ENCODE results near the gene TRIO. TPM values are rescaled to one million over a fixed set of nuclear protein-coding genes. Genes with fewer than 3 reads are reported as not detected.

TRIO gene
- total and polyA plus RNA-seq, 10 of the 15 experiments (the other 5 are each of a cell fraction or from before 2014, with no cell fraction given): 5.1 to 96.4 (median 44.6) TPM

DNA sequence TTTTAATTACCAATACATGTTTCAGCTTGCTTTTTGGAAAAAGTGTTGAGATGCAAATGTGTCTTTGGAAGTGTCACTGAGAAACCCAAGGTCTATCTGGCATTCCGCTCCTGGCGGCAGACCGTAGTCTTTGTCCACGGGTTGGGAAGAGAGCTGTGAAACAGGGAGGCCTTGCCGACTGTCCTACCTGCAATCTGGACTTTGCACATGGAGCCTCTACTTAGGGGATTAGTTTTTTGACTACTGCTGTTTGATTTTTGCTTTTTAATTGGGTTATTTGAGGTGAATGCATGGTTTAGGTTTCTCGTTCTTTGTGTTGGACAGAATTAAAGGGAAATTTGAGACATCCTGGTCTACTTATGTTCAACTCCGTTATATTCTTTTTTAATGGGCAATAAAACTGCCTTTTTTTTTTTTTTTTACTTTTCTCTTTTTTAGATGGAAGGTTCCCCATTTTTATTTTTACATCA is 25.7 kb downstream of the TRIO start:
- peak overlapping the region; percentile 78 for H3K9ac ChIP-seq (ENCODE audit: control insufficient read depth, insufficient read depth, low read length)
- RAD21 ChIA-PET (ENCODE audit: unreplicated experiment): interaction anchor here (0.8 to 20.6 kb wide), 8 partner anchors 8 to 176 kb away, joined by 3 to 344 read pairs (median 10); partner anchors contain the start of gene TRIO
- FAIRE-seq (no peak), DNase-seq (ENCODE audit: low read depth, low spot score) (no peak), ATAC-seq (no peak)
- POLR2A ChIA-PET: interaction anchor here (0.6 to 13.8 kb wide), 8 partner anchors 10 to 48 kb away, joined by 3 to 314 read pairs (median 5); partner anchors contain the start of gene TRIO
- intact Hi-C loops (cut with micrococcal nuclease; ENCODE audit: unreplicated experiment): loop anchor here (2.0 kb wide), 1 partner anchor 24 kb away; no protein-coding TSS in a partner anchor
- 1% methylated on average over 7 of the region's 7 CpGs for WGBS (ENCODE audit: insufficient coverage, insufficient replicate concordance, low lambda C conversion rate, missing lambda C conversion rate)
- BruUV-seq (replicated peaks): TSS peak; percentile 50
- peaks cover 5% of the 10 kb centered on the region; the same call in 2 of the 3 replicates for H3K9me3 ChIP-seq (replicated peaks; ENCODE audit: control insufficient read depth, insufficient read depth, low read length)
- peak overlapping the region; percentile 84 for H3K4me2 ChIP-seq (ENCODE audit: control insufficient read depth, insufficient read depth)
- no peaks in the 10 kb centered on the region; a peak in 1 of 4 replicates for H3K36me3 ChIP-seq (ENCODE audit: control insufficient read depth in 2 of 2, insufficient read depth in 2 of 2, low read length in 1 of 2)
- H3K27me3 ChIP-seq (replicated peaks in 1 of 2; ENCODE audit: control insufficient read depth in 2 of 2, insufficient read depth in 2 of 2, low read length in 1 of 2): no peaks in the 10 kb centered on the region
- H3K27ac ChIP-seq (ENCODE audit: control insufficient read depth, insufficient read depth): peak overlapping the region; percentile 91
- TF ChIP-seq SUPT20H (IDR thresholded peaks at IDR 0.05; ENCODE audit: borderline replicate concordance, control insufficient read depth, low read depth, low read length) (no peak), SMAD5 (IDR thresholded peaks at IDR 0.05; ENCODE audit: low read depth) (0 out of 2 replicates have a peak, but pooled peaks have one; percentile 46), BHLHE40 (IDR thresholded peaks at IDR 0.05; ENCODE audit: borderline replicate concordance in 1 of 2, low read depth in 2 of 2, low read length in 1 of 2) (no peak), ASH2L (IDR thresholded peaks at IDR 0.05; ENCODE audit: borderline replicate concordance, low read depth) (no peak), POLR2A (IDR thresholded peaks at IDR 0.05; ENCODE audit: low read depth, low read length) (peak; percentile 63; the same call in 1 of the 2 replicates), CEBPB (IDR thresholded peaks at IDR 0.05; ENCODE audit: borderline replicate concordance in 1 of 2, low read depth in 2 of 2, low read length in 2 of 2) (no peak), RUNX3 (IDR thresholded peaks at IDR 0.05; ENCODE audit: low read length) (peak; percentile 0), HDAC6 (IDR thresholded peaks at IDR 0.05; ENCODE audit: unreplicated experiment) (no peak), KAT2A (conservative IDR thresholded peaks at IDR 0.05; ENCODE audit: control insufficient read depth, low read depth, low read length) (no peak)
- TF ChIP-seq, protein P1, sequence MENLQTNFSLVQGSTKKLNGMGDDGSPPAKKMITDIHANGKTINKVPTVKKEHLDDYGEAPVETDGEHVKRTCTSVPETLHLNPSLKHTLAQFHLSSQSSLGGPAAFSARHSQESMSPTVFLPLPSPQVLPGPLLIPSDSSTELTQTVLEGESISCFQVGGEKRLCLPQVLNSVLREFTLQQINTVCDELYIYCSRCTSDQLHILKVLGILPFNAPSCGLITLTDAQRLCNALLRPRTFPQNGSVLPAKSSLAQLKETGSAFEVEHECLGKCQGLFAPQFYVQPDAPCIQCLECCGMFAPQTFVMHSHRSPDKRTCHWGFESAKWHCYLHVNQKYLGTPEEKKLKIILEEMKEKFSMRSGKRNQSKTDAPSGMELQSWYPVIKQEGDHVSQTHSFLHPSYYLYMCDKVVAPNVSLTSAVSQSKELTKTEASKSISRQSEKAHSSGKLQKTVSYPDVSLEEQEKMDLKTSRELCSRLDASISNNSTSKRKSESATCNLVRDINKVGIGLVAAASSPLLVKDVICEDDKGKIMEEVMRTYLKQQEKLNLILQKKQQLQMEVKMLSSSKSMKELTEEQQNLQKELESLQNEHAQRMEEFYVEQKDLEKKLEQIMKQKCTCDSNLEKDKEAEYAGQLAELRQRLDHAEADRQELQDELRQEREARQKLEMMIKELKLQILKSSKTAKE (IDR thresholded peaks at IDR 0.05; ENCODE audit: low read depth, poor library complexity, severe bottlenecking): peak; percentile 21
- in situ Hi-C loops (cut with MboI): loop anchor here (25.0 kb wide), 1 partner anchor 493 kb away; the partner anchor contains the start of gene OTULIN
- H3K4me3 ChIP-seq: peak overlapping the region; percentile 50
- CTCF ChIA-PET: interaction anchor here (0.8 to 5.3 kb wide), 3 partner anchors 8 to 91 kb away, joined by 3 to 43 read pairs (median 4); no protein-coding TSS in a partner anchor
- H3K79me2 ChIP-seq (ENCODE audit: control insufficient read depth, insufficient read depth, low read length): peaks cover 99% of the 10 kb centered on the region
- SMC1A ChIA-PET (ENCODE audit: uncharacterized antibody, unreplicated experiment): interaction anchor here (0.9 to 16.4 kb wide), 7 partner anchors 10 to 501 kb away, joined by 3 to 430 read pairs (median 6); no protein-coding TSS in a partner anchor
- H2AFZ ChIP-seq (ENCODE audit: control insufficient read depth, low read depth, low read length): peak overlapping the region; percentile 26
- peaks cover 46% of the 10 kb centered on the region for H3K4me1 ChIP-seq (ENCODE audit: control insufficient read depth, insufficient read depth, low read length)
- no peaks in the 10 kb centered on the region for H4K20me1 ChIP-seq (ENCODE audit: control insufficient read depth, insufficient read depth)
